ENCODE results near the gene GLDC.

Gene GLDC

DNA sequence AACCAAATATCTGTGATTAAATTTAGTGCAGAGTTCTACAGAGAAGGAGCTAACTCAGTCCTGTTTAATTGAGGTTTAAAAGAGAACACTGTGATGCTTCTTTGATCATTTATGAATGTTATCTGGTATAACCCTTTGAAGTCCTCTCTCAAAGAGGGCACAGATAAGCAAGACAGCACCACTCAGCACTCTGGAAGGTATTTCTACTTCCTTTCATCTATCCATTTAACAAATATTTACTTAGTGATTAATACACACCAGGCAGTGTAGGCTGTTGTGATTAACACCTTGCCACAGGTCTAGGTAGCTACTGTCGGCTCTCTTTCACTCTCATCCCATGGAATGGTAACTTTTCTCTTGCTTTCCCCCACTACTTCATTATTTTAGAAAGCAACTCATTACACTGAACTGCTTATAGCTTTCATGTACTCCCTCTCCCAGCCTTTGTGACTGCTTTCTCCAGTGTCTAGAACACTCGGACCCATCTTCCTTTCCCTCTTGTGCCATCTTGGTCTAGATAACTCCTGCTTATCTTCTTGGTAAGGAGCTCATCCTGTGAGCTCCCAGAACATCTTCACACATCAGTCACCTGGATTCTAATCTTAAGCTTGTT is 54.7 kb downstream of the GLDC start:
- no peak overlapping the region for H3K27ac Mint-ChIP-seq
- no peak for DNase-seq
- peaks cover 12 to 13% of the 10 kb centered on the region in 2 donors for H3K36me3 Mint-ChIP-seq
- H3K27me3 Mint-ChIP-seq: no peaks in the 10 kb centered on the region
- H3K4me3 Mint-ChIP-seq: no peak overlapping the region
- peaks cover 1 to 13% of the 10 kb centered on the region in 2 donors for H3K4me1 Mint-ChIP-seq
- no peaks in the 10 kb centered on the region for H3K9me3 Mint-ChIP-seq
- ATAC-seq (replicated peaks): no peak

GRCh38 chr9:6590334-6590733 is 55.2 kb downstream of the GLDC start:
- Mint-ChIP-seq H3K4me3 (no peak overlapping the region), H3K4me1 (peaks cover 1 to 19% of the 10 kb centered on the region in 2 donors), H3K27ac (no peak overlapping the region), H3K36me3 (peaks cover 13 to 14% of the 10 kb centered on the region in 2 donors), H3K27me3 (no peaks in the 10 kb centered on the region), H3K9me3 (no peaks in the 10 kb centered on the region)
- DNase-seq (no peak), ATAC-seq (replicated peaks) (peak in 1 of 2 donors; percentile 63)

DNA sequence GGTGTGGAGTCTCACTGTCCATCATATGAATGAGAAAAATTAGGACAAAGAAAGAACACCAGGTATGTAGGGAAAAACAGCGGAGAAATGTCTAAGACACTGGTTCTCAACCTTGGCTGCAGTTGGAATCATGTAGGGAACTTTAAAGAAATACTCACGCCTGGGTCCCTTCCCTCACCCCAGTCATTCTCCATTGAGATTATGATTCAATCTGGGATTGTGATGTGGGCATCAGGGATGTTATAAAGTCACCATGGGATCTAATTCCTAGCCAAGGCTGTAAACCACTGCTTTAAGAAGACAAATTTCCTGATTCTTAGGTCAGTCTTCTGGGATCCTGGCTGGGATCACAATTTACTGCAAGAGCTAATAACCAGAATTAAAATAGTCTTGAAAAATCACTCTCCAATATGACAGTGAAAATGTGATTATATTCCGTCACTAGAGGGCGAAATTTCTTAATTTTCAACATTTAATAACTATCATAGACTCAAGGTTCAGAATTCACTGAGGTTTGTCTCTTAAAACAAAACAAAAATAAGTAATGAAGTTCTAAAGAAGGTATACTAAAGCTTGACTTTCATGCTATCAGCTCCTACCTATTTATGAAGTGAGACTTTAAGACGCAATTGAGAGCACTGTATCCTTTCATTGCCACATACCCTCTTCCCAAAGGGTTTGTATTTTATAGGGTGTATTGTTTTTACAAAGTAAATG is 60.5 kb downstream of the GLDC start:
- no peaks in the 10 kb centered on the region for H3K9me3 Mint-ChIP-seq
- H3K36me3 Mint-ChIP-seq: peaks cover 8 to 14% of the 10 kb centered on the region in 2 donors
- peak; percentile 49 to 57 for ATAC-seq (replicated peaks)
- H3K27ac Mint-ChIP-seq: no peak overlapping the region
- no peak overlapping the region for H3K4me3 Mint-ChIP-seq
- H3K4me1 Mint-ChIP-seq: peaks cover 18 to 32% of the 10 kb centered on the region in 2 donors
- H3K27me3 Mint-ChIP-seq: no peaks in the 10 kb centered on the region
- no peak for DNase-seq

DNA sequence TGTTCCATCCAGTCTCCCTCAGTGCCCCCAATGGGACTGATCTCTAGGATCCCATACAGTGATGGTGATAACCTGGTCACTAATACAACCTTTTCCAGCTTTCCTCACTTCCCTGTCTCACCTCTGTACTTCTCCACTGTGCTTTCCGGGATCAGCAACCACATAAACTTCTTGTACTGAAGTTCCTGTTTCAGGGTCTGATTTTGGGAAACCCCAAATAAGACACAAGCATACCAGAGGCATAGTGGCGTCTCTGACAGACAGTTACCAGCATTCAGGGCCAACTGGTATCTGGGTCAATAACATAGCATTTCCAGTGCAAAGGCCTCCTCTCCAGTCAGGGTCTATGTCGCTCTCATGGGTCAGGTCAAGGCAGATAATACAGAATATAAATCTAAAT is 64.3 kb downstream of the GLDC start:
- Mint-ChIP-seq H3K27me3 (peaks cover 5 to 6% of the 10 kb centered on the region in 2 donors), H3K4me1 (peaks cover 27 to 51% of the 10 kb centered on the region in 2 donors), H3K27ac (no peak overlapping the region), H3K4me3 (no peak overlapping the region), H3K9me3 (no peaks in the 10 kb centered on the region), H3K36me3 (peaks cover 3 to 8% of the 10 kb centered on the region in 2 donors)
- DNase-seq (no peak), ATAC-seq (replicated peaks) (peak; percentile 48 to 71)

DNA sequence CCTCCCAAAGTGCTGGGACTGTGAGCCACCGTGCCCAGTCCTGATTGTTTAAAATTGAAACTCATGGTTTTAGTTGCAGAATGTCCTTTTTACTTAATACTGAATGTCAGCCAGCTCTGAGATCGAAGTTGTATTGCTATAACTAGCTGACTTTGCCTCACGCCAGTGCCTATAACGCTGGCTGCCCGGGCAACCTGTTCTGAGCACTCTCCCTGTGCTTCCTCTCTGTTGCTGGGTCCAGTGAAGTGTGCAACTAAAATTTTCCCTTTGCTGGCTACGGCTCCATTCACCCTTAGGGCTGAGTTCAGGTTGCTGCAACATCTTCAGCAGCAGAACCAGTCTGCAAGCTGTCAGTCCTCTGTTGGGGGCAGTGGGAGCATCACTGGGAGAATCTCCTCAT is 65.9 kb downstream of the GLDC start:
- ATAC-seq (replicated peaks) (peak; percentile 48 to 64), DNase-seq (no peak)
- Mint-ChIP-seq H3K27ac (no peak overlapping the region), H3K27me3 (peaks cover 5 to 6% of the 10 kb centered on the region in 2 donors), H3K9me3 (no peaks in the 10 kb centered on the region), H3K4me1 (peaks cover 35 to 56% of the 10 kb centered on the region in 2 donors), H3K4me3 (no peak overlapping the region), H3K36me3 (peaks cover 3 to 5% of the 10 kb centered on the region in 2 donors)

GRCh38 chr9:6576987-6577386 is 68.5 kb downstream of the GLDC start:
- Mint-ChIP-seq H3K9me3 (no peaks in the 10 kb centered on the region), H3K4me3 (no peak overlapping the region), H3K4me1 (peaks cover 28 to 57% of the 10 kb centered on the region in 2 donors), H3K27me3 (peaks cover 13 to 23% of the 10 kb centered on the region in 2 donors), H3K27ac (no peak overlapping the region), H3K36me3 (peaks cover 3 to 7% of the 10 kb centered on the region in 2 donors)
- DNase-seq (no peak), ATAC-seq (replicated peaks) (no peak)

DNA sequence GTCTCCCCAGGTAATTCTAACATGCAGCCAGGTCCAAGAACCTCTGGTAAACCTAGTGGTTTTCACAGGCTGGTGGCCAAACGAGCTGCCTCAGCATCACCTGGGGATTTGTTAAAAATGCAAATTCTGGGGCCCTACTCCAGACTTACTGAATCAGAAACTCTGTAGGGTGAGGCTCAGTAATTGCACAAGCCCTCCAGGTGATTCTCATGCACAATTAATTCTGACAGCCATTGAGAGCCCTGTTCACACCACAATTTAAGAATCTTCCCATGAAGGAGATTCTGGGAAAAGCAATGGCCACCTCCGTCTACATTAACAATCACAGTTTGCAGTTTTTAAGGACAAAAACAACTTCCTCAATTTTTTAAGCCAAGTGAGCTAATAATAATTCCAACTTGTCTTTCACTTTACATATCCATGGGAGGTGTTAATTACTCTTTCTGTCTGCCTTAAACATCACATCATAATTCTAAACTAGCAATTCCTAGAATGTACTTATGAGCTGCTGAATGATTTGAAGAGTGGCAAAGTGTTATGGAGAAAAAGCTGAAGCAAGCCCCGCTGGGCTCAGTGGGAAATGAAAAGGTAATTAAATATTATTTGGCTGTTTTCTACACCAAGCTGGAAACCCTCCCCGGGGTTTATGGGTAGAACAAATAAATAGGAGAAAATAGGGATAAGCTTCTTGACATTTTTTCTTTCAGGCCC is 70.0 kb downstream of the GLDC start:
- ATAC-seq (replicated peaks): peak; percentile 94
- Mint-ChIP-seq H3K27ac (no peak overlapping the region), H3K9me3 (no peaks in the 10 kb centered on the region), H3K4me3 (no peak overlapping the region), H3K4me1 (peaks cover 22 to 46% of the 10 kb centered on the region in 2 donors), H3K36me3 (peaks cover 0 to 7% of the 10 kb centered on the region in 2 donors), H3K27me3 (peaks cover 13 to 31% of the 10 kb centered on the region in 2 donors)
- peak; percentile 15 for DNase-seq

GRCh38 chr9:6567140-6567591 is 78.4 kb downstream of the GLDC start:
- DNase-seq: no peak
- Mint-ChIP-seq H3K9me3 (no peaks in the 10 kb centered on the region), H3K27me3 (peaks cover 0 to 9% of the 10 kb centered on the region in 2 donors), H3K4me3 (no peak overlapping the region), H3K4me1 (no peaks in the 10 kb centered on the region), H3K36me3 (peaks cover 0 to 5% of the 10 kb centered on the region in 2 donors), H3K27ac (no peak overlapping the region)
- ATAC-seq (replicated peaks): no peak

- no peaks in the 10 kb centered on the region for H3K9me3 Mint-ChIP-seq
- no peak for ATAC-seq (replicated peaks)
- H3K36me3 Mint-ChIP-seq: peaks cover 0 to 5% of the 10 kb centered on the region in 2 donors
Measured at GRCh38 chr9:6566409-6567139, 79.0 kb downstream of the GLDC start.

DNA sequence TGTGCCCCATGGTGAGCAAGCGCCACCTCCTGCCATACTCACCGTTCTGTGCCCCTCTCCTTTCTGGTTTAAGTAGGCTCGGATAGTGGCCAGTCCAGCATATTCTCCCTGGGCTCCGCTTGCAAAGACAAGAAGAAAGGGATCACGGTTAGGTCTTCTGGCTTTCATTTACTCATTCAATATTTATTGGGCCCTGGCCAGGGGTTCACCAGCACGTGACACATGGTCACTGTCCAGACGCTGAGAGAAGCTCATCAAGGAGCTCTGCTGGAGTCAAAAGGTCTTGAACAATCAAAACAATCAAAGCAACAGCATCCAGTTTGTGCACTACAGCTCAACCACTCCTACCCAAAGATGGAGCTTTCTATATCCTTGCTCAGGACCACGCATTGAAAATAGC is 80.2 kb downstream of the GLDC start:
- Mint-ChIP-seq H3K4me1 (no peaks in the 10 kb centered on the region), H3K9me3 (no peaks in the 10 kb centered on the region), H3K27ac (no peak overlapping the region), H3K4me3 (no peak overlapping the region), H3K36me3 (peaks cover 0 to 5% of the 10 kb centered on the region in 2 donors), H3K27me3 (no peaks in the 10 kb centered on the region)
- DNase-seq (no peak), ATAC-seq (replicated peaks) (no peak)

More at GRCh38 chr9:6566409-6567139, 79.0 kb downstream of the GLDC start:
- no peaks in the 10 kb centered on the region for H3K4me1 Mint-ChIP-seq
- no peak for DNase-seq
- H3K27me3 Mint-ChIP-seq: peaks cover 0 to 5% of the 10 kb centered on the region in 2 donors
- H3K27ac Mint-ChIP-seq: no peak overlapping the region
- H3K4me3 Mint-ChIP-seq: no peak overlapping the region

- H3K4me3 Mint-ChIP-seq: no peak overlapping the region
- DNase-seq: no peak
- no peak overlapping the region for H3K27ac Mint-ChIP-seq
- no peaks in the 10 kb centered on the region for H3K27me3 Mint-ChIP-seq
- H3K4me1 Mint-ChIP-seq: no peaks in the 10 kb centered on the region
- ATAC-seq (replicated peaks): no peak
- H3K9me3 Mint-ChIP-seq: no peaks in the 10 kb centered on the region
- peaks cover 0 to 5% of the 10 kb centered on the region in 2 donors for H3K36me3 Mint-ChIP-seq
Measured at GRCh38 chr9:6564868-6565267, 80.7 kb downstream of the GLDC start.

DNA sequence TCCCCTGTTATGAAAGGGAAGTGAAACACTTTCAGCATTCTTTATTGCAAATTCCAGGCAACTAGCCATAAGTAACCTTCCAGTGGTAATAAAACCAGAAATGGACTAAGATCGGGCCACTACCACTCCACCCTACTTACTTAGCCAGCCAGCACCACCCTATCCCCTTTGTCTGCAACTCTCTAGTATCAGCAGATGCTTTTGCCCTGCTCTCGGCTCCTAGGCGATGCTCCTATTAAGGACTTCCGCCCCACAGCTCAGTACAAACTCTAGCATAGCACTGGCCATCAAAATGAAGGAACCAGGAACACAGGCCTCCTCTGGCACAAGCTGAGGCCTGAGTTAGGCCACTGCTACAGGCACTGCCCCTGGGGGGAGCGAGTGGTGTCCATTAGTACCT is 81.2 kb downstream of the GLDC start:
- ATAC-seq (replicated peaks) (no peak), DNase-seq (no peak)
- Mint-ChIP-seq H3K27ac (no peak overlapping the region), H3K9me3 (no peaks in the 10 kb centered on the region), H3K4me3 (no peak overlapping the region), H3K36me3 (peaks cover 0 to 5% of the 10 kb centered on the region in 2 donors), H3K4me1 (no peaks in the 10 kb centered on the region), H3K27me3 (no peaks in the 10 kb centered on the region)

DNA sequence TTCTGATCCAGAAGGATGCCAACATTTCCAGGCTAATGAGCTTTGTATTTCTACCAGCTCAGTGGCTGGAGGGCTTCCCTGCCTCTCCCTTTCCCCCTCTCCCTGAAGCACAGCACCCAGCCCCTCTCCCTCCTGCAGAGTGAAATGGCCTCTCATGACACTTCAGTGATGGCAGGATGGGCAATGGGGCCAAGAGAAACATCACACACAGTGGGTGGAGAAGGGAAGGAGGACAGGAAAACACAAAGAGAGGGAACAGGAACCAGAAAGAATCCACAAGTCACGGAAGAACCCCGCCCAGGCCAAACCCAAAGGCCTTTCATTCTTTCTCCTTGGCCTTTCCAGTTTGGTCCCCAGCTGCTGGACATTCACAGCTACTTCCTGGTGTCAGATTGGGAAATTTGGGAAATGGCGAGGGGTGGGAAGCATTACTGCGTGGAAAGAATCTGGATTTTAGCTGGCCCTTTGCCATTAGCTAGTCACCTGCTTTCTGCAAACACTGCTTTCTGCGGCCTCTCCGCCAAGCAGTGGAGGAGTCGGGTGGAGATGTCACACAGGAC is 82.6 kb downstream of the GLDC start:
- H3K4me3 Mint-ChIP-seq: no peak overlapping the region
- H3K27me3 Mint-ChIP-seq: no peaks in the 10 kb centered on the region
- H3K9me3 Mint-ChIP-seq: no peaks in the 10 kb centered on the region
- no peaks in the 10 kb centered on the region for H3K4me1 Mint-ChIP-seq
- peaks cover 1 to 5% of the 10 kb centered on the region in 2 donors for H3K36me3 Mint-ChIP-seq
- ATAC-seq (replicated peaks) (no peak), DNase-seq (no peak)
- H3K27ac Mint-ChIP-seq: no peak overlapping the region

GRCh38 chr9:6562201-6562600 is 83.3 kb downstream of the GLDC start:
- no peak for ATAC-seq (replicated peaks)
- Mint-ChIP-seq H3K4me1 (no peaks in the 10 kb centered on the region), H3K9me3 (no peaks in the 10 kb centered on the region), H3K4me3 (no peak overlapping the region), H3K27ac (no peak overlapping the region), H3K36me3 (peaks cover 5 to 9% of the 10 kb centered on the region in 2 donors), H3K27me3 (no peaks in the 10 kb centered on the region)
- no peak for DNase-seq

Data from stimulated activated naive B cell treated with anti-CD40 and anti-IgM and Interleukin-4, amounts not matched to agents 10 μg/mL and 1 μg/mL and 100 μg/mL, for 72 hours (primary cell).